Thoracic aorta (tissue), 2 donors: ENCODE results near the gene KIFC3. TPM values are rescaled to one million over a fixed set of nuclear protein-coding genes. Genes with fewer than 3 reads are reported as not detected.

Experiments used
- ATAC-seq: fragments of 150-250 bp; one replicate; pipeline ENCODE4 v1.8.0; 2017; ENCODE audit warnings: low read depth; ENCODE audit not compliant: insufficient number of reproducible peaks, low FRiP score
- DNase-seq: peaks from one replicate; pipeline ENCODE4 v3.0.0-alpha.2; 2020; ENCODE audit warnings: low spot score
- H3K27ac ChIP-seq, 2 donors: fragments of 200-600 bp; sonication (generic); 1 replicate in 1 of 2; 2 replicates in 1 of 2; pipeline ENCODE4 v1.5.1; 2016; ENCODE audit warnings: mild to moderate bottlenecking in 2 of 2, moderate library complexity in 2 of 2
- H3K27me3 ChIP-seq: fragments of 200-600 bp; sonication (generic); replicated peaks from 2 replicates; pipeline ENCODE4 v1.6.0; 2016; ENCODE audit warnings: mild to moderate bottlenecking; ENCODE audit not compliant: insufficient read depth
- H3K36me3 ChIP-seq: fragments of 200-600 bp; sonication (generic); one replicate; pipeline ENCODE4 v1.5.1; 2016
- H3K4me1 ChIP-seq, 2 donors: fragments of 200-600 bp; sonication (generic); 1 replicate in 1 of 2; 2 replicates in 1 of 2; pipeline versions ENCODE4 v1.5.1 to v1.6.0; 2016; ENCODE audit warnings: low read depth in 2 of 2, mild to moderate bottlenecking in 1 of 2; ENCODE audit not compliant: control insufficient read depth in 1 of 2
- H3K4me3 ChIP-seq: fragments of 200-600 bp; sonication (generic); 2 replicates; pipeline ENCODE4 v1.5.1; 2016; ENCODE audit warnings: mild to moderate bottlenecking
- H3K9me3 ChIP-seq: fragments of 200-600 bp; sonication (generic); 2 replicates; pipeline ENCODE4 v1.5.1; 2016
- CTCF ChIP-seq: fragments of 200-600 bp; sonication (generic); IDR thresholded peaks from one replicate; pipeline ENCODE4 v1.5.1; 2019; ENCODE audit warnings: antibody characterized with exemption
- total RNA-seq, 2 donors: library from RNA; depleted of rRNA; stranded (reverse); fragments of >200 nt; gene quantifications; one replicate each; pipeline versions ENCODE4 v1.1.0 to v1.2.3, GENCODE V29; 2016

The KIFC3 gene
- total RNA-seq, 2 donors from 2014 or later = 109 to 123 TPM

DNA sequence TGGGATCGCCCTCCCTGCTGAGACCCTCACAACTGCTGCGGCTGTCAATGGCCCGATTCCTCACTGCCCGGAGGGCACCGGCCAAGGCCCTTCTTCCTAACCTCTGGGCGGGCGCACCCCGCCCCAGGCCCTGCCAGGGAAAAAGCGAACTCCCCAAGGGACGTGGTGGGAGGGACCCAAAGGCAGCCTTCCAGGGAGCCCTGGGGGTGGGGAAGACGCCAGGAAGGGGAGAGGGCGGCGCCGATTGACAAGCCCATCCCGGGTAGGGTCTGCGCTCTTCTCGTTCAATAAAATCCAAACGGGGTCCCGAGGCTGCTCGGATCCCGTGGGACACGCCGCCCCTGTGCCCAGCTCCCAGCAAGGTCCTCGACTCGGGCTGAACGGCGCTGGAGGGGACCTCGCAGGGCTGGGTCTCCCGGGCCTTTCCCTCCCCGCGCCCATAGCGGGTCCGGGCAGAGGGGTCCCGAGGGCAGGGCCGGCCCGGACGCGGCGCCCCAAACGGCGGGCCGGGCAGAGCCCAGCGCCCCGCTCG lies 416 bp downstream of the KIFC3 start:
- no peaks in the 10 kb centered on the region for H3K27me3 ChIP-seq
- no peak for ATAC-seq
- H3K27ac ChIP-seq = peak overlapping the region; percentile 84 to 87
- peaks cover 5% of the 10 kb centered on the region for H3K36me3 ChIP-seq
- H3K9me3 ChIP-seq = no peaks in the 10 kb centered on the region
- DNase-seq = no peak
- peak overlapping the region; percentile 87 for H3K4me3 ChIP-seq
- no peak for TF ChIP-seq CTCF
- H3K4me1 ChIP-seq = peaks cover 29 to 49% of the 10 kb centered on the region in 2 donors

GRCh38 chr16:57801098-57801808 lies 1.0 kb downstream of the KIFC3 start:
- ATAC-seq (no peak), DNase-seq (no peak)
- peaks cover 7% of the 10 kb centered on the region for H3K36me3 ChIP-seq
- H3K9me3 ChIP-seq = no peaks in the 10 kb centered on the region
- peak overlapping the region; percentile 87 for H3K4me3 ChIP-seq
- peaks cover 29 to 49% of the 10 kb centered on the region in 2 donors for H3K4me1 ChIP-seq
- no peaks in the 10 kb centered on the region for H3K27me3 ChIP-seq
- peak; percentile 38 for TF ChIP-seq CTCF
- H3K27ac ChIP-seq = peak overlapping the region; percentile 84 to 87

GRCh38 chr16:57800200-57801097 lies 1.8 kb downstream of the KIFC3 start:
- peak overlapping the region in 1 of 2 donors; percentile 87 for H3K27ac ChIP-seq
- TF ChIP-seq CTCF = no peak
- no peak for DNase-seq
- H3K27me3 ChIP-seq = no peaks in the 10 kb centered on the region
- peaks cover 7% of the 10 kb centered on the region for H3K36me3 ChIP-seq
- peaks cover 29 to 49% of the 10 kb centered on the region in 2 donors for H3K4me1 ChIP-seq
- no peaks in the 10 kb centered on the region for H3K9me3 ChIP-seq
- ATAC-seq = no peak
- peak overlapping the region; percentile 87 for H3K4me3 ChIP-seq

- no peak for TF ChIP-seq CTCF
- H3K27me3 ChIP-seq = no peaks in the 10 kb centered on the region
- DNase-seq = no peak
- no peak overlapping the region for H3K27ac ChIP-seq
- H3K4me1 ChIP-seq = peaks cover 29 to 49% of the 10 kb centered on the region in 2 donors
- no peaks in the 10 kb centered on the region for H3K9me3 ChIP-seq
- ATAC-seq = no peak
- H3K36me3 ChIP-seq = peaks cover 9% of the 10 kb centered on the region
- H3K4me3 ChIP-seq = peak overlapping the region; percentile 87
Observed at GRCh38 chr16:57799600-57800199, 2.6 kb downstream of the KIFC3 start.
